HG02623 (cell line): ENCODE data around the gene RBM12.
"Not testable (repeated sequence)": the region's sequence is repeated elsewhere in the genome, so short reads cannot be mapped to it uniquely, and the experiment has no call there.

Experiments used
- ATAC-seq: cut with Tn5 transposase; IDR thresholded peaks from one replicate; pipeline ENCODE4 v1.9.1; 2021; ENCODE audit warnings: moderate library complexity; ENCODE audit not compliant: unreplicated experiment

The RBM12 gene

GRCh38 chr20:35699127-35699956, 34.6 kb upstream of the RBM12 start, which contains the start of the genes NFS1 and ROMO1:
NFS1 (minus strand) TSS chr20:35699352; CDS start chr20:35699288, 64 bp downstream.
ROMO1 (plus strand) TSS chr20:35699405; CDS start chr20:35699633, 228 bp downstream.
- peak; percentile 70 for ATAC-seq

GRCh38 chr20:35698298-35699126, 33.8 kb upstream of the RBM12 start:
- peak; percentile 30 for ATAC-seq

- no peak for ATAC-seq
These were observed 33.1 kb upstream of the RBM12 start for GRCh38 chr20:35697696-35698297.

GRCh38 chr20:35695978-35696377, 31.3 kb upstream of the RBM12 start:
- no peak for ATAC-seq

- no peak for ATAC-seq
These were observed 30.6 kb upstream of the RBM12 start for GRCh38 chr20:35695245-35695749.

- ATAC-seq: no peak
These were observed 25.6 kb upstream of the RBM12 start for GRCh38 chr20:35690265-35690664.

GRCh38 chr20:35686872-35687271, 22.2 kb upstream of the RBM12 start:
- not testable (repeated sequence) for ATAC-seq

GRCh38 chr20:35685368-35685767, 20.7 kb upstream of the RBM12 start:
- not testable (repeated sequence) for ATAC-seq

GRCh38 chr20:35681960-35682359, 17.3 kb upstream of the RBM12 start:
- ATAC-seq: no peak

- no peak for ATAC-seq
These were observed 15.9 kb upstream of the RBM12 start for GRCh38 chr20:35680452-35681183.

GRCh38 chr20:35674921-35675320, 10.2 kb upstream of the RBM12 start:
- ATAC-seq: no peak

GRCh38 chr20:35673884-35674283, 9.2 kb upstream of the RBM12 start:
- no peak for ATAC-seq

GRCh38 chr20:35669681-35670080, 5.0 kb upstream of the RBM12 start:
- no peak for ATAC-seq

GRCh38 chr20:35669221-35669620, 4.5 kb upstream of the RBM12 start:
- ATAC-seq: no peak

- ATAC-seq: no peak
These were observed 1.2 kb upstream of the RBM12 start for GRCh38 chr20:35665949-35666288.

GRCh38 chr20:35663516-35664465, 909 bp downstream of the RBM12 start:
- peak; percentile 11 for ATAC-seq

- no peak for ATAC-seq
These were observed 2.1 kb downstream of the RBM12 start for GRCh38 chr20:35662551-35662950.

- no peak for ATAC-seq
These were observed 2.8 kb downstream of the RBM12 start for GRCh38 chr20:35661908-35662307.

GRCh38 chr20:35661053-35661452, 3.6 kb downstream of the RBM12 start:
- no peak for ATAC-seq
